GM15510 (cell line): ENCODE data around the gene ANKUB1.

ENCODE experiments used
- POLR2A ChIP-seq: IDR thresholded peaks from 3 replicates; pipeline ENCODE4 v1.6.1; 2011; ENCODE audit warnings: borderline replicate concordance; ENCODE audit not compliant: insufficient read length; ENCODE audit errors: extremely low read depth

Gene ANKUB1

DNA sequence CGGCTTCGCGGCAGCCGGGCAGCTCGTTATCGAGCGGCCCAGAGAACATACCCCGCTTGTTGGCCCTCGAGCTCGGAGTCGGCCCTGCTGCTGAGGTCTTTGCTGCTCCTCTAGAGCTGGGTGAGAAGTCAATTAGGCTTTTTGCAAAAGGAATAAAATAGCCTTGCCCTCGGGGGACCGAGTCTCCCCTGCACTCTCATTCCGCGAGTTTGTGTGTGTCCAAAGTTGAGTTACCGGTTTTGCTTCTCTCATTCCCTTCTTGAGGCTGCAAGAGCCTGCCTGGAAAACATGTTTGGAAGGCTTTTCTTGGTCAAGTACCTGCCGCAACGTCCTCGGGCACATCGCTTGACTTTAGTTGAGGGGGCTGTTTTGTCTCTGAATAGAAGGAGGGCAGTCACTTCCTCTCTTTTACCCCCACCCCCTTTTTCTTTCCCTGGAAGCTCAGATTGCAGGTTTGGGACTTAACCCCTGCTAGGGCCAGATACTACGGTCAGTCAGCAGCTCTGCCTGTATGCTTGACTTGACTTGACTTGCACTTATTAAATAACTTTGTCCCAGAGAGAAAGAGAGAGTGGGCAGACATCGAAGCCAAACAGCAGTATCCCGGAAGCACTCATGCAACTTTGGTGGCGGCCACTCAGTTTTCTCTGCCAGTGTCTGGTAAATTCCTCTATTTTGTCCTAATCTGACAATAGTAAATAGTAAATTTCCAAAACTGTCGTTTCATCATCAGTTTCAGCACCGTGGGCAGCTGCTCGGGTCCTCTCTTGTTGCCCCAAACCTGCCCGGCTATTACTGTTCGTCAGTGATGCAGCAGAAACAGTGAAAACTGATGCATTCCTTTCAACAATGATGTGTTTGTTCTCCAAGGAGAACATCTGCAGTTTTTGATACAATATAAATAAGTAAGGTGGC is 21.3 kb upstream of the ANKUB1 start:
- no peak for TF ChIP-seq POLR2A

DNA sequence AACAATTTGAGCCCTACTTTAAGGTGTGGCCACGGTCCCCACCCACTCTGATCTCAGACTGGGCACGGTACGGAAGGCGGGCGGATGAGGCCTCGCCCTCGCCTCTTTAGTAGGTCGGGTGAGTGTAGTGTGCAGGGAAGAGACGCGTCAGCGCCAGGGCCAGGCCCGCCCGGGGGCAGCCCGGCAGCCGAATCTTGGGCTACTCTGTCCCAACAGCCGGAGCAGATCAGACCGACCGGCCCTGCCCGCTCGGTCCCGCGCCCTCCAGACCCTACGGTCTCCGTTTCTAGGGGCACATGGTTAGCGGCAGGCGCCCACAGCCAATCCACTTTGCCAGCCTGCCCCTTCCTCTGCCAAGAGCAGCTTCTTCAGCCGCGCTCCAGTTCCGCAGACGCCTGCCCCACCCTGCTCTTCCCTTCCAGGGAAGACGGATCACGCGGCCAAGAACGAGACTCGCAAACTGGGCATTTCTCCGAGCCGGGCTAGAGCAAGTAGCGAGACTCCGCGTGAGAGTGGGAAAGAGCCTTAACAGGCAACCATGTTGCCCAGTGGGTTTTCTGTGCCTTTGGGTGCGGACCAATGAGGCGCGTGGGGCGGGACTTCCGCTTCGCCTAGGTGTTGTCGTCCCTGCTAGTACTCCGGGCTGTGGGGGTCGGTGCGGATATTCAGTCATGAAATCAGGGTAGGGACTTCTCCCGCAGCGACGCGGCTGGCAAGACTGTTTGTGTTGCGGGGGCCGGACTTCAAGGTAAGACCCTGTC is 20.4 kb upstream of the ANKUB1 start, which contains the start of gene RNF13:
RNF13 (plus strand) TSS at position 610 of the 761 bp plus-strand sequence. CDS start 32,812 bp downstream, outside the sequence.
- peak; percentile 65 for TF ChIP-seq POLR2A

DNA sequence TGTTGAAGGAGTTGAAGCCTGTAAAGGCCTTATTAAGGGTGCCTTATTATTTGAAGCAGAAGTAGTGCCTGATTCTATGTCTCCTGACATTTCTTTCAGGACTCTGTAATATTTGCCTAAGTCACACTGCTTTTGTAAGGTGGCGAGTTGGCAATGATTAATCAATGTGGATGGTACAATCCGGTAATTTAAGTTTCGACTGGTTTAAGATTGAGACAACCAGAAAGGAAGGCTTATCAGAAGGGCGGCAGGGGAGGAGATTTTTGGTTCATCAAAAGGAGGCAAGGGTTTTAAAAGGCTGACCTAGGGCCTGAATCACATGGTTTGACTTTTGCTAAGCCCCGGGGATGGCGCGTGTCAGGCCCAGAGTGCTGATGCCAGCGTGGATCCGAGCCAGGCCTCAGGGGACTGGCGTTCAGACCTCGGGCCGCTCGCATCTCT is 19.8 kb upstream of the ANKUB1 start:
- TF ChIP-seq POLR2A, result no peak

DNA sequence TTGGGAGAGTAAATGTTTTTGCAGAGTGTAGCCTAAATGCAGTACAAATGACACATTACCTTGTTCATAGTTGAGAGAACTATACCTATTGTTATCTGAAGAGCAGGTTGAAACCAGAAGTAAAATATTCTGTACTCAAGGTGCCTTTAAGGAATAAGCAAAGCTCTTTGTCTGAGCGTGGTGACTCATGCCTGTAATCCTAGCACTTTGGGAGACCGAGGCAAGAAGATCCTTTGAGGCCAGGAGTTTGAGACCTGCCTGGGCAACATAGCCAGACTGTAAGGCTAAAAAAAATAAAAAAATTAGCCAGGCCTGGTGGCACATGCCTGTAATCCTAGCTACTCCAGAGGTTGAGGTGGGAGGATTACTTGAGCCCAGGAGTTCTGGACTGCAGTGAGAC is 18.5 kb upstream of the ANKUB1 start:
- TF ChIP-seq POLR2A, result no peak

DNA sequence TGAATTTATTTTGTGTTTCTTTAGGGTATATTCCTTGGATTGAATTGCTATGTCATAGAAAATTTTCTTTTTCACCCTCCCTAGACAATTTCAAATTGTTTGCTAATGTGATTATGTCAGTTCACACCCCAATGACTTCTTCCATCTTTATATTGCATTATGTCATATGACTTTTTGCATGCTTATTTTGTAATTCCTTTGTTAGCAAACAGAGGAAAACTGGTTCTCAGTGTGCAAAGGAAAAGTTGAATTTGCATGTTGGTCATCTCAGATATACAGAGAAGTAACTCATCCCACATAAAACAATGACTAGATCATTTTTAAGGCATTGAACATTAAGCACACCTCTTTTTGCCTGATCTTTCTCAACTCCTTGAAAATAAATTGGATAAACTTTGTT is 17.3 kb upstream of the ANKUB1 start:
- no peak for TF ChIP-seq POLR2A

DNA sequence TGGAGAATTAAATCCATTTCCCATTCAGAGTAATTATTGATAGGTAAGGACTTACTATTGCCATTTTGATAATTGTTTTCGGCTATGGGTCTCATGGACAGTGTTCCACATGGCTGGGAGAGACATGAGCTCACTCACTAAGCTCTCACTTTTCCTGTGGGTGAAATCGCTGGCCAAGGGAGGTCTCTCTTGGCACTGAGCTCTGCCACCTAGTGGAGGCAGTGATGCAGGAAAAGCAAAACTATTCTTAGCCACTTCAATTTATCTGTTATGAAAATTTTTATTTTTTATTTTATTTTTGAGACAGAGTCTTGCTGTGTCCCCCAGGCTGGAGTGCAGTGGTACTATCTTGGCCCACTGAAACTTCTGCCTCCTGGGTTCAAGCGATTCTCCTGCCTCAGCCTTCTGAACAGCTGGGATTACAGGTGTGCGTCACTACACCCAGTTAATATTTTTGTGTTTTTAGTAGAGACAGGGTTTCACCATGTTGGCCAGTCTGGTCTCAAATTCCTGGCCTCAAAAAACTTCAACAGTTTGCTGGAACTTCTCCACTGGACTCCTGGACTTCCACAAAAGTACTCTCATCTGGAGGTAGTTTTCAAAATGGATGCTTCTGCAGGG is 16.0 kb upstream of the ANKUB1 start:
- no peak for TF ChIP-seq POLR2A

DNA sequence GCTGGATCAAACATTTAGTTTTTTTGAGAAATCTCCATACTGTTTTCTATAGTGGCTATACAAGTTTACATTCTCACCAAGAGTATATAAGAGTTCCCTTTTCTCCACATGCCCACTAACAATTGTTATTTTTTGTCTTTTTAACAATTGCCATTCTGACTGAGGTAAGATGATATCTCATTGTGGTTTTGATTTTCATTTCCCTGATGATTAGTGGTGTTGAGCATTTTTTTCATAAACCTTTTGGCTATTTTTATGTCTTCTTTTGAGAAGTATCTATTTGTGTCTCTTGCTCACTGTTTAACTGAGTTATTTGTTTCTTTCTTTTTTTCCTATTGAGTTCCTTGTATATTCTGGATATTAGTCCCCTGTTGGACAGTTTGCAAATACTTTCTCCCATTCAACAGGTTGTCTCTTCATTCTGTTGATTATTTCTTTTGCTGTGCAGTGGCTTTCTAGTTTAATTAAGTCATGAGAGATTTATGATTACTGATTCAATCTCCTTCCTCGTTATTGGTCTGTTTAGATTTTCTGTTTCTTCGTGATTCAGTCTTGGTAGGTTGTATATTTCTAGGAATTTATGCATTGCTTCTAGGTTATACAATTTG is 13.9 kb upstream of the ANKUB1 start:
- no peak for TF ChIP-seq POLR2A

DNA sequence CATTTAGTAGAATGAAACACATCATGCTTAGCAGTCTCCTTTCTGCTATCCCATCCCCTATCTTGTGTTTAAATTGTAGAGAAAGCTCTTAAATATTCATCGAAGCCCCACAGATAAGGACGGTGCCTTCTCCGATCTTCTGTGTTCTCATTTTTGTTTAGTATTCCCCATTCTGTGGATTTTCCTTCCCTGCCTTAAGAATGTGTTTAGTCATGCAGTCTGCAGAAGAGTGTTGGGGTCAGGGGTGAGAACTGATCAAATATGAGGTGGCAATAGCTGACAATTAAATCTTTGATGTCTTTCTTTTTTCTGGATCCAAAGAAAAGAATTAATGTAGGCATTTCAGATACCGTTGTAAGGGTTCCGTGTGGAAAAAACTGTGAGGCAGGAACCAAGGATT is 9.3 kb upstream of the ANKUB1 start:
- no peak for TF ChIP-seq POLR2A

DNA sequence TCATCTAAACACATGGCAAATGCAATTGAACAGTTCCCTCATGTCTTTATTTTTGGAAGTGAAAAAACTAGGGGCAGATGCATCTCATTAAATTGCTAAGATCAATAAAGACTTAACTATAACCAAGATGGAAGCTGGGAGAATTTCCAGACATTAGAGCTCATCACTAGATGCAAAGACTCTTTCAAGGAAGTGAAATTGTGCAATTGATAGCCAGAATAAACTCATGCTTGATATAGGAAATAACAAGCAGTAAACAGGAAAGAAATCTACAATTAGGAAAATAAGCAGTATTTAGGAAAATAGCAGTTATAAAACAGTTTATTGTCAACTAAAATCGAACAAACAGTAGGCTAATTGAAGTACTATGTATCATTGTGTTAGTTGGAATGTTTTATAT is 8.8 kb upstream of the ANKUB1 start:
- TF ChIP-seq POLR2A, result no peak

DNA sequence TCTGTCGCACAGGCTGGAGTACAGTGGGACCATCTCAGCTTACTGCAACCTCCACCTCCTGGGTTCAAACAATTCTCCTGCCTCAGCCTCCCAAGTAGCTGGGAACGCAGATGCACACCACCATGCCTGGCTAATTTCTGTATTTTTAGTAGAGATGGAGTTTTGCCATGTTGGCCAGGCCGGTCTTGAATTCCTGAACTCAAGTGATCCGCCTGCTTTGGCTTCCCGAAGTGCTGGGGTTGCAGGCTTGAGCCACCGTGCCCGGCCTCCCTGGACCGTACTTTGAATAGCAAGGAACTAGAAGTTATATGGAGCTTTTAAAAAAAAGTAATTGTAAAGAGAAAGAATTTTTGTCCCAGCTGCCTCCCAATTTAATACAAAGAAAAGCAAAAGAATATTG is 8.3 kb upstream of the ANKUB1 start:
- no peak for TF ChIP-seq POLR2A

DNA sequence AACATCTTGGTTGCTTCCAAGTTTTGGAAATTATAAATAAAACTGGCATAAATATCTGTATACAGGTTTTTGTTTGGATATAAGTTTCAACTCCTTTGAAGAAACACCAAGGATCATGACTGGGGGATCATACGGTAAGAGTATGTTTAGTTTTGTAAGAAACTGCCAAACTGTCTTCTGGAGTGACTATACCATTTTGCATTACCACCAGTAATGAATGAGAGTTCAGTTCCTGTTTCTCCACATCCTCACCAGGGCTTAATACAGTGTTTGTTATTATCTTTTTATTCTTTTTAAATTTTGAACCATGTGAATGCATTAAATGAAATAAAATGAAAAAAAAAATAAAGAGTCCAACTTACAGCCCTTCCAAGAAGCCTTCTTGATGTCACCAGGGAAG is 3.7 kb upstream of the ANKUB1 start:
- TF ChIP-seq POLR2A, result no peak

DNA sequence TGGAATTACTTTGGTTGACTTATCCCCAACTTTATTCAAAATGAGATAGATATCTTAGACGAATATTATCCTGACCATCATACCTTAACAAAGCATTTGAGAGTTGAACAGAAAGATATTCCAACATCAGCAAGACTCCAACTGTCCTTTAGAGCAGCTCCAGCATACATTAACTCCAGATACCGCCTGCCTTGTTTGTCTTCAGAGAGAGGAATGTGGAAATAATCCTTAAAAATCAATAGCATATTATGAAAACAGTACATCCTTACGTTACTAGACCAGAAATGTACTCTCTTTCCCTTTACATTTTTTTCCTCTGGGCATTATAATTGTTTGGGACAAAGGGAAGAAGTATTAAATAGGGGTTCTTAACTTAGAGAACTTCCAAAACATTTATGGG is 1.7 kb downstream of the ANKUB1 start:
- no peak for TF ChIP-seq POLR2A

DNA sequence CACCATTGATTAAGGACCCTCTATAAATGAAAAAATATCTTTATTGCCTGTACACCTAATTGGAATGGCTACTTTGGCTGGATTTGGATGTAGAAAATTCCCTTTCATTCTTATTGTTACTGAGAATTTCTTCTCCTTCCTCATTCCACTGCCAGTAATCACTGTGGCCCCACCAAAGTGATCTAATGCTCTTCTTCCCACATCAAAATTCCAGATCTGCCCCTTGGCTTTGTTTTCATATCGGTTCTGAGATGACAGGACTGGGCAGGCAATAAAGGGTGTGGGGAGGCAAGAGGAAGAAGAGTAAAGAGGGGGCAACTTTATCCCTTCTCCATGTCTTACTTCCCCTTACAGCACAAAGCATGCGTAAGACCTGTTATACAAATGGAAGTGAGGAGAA is 2.1 kb downstream of the ANKUB1 start:
- TF ChIP-seq POLR2A, result no peak

DNA sequence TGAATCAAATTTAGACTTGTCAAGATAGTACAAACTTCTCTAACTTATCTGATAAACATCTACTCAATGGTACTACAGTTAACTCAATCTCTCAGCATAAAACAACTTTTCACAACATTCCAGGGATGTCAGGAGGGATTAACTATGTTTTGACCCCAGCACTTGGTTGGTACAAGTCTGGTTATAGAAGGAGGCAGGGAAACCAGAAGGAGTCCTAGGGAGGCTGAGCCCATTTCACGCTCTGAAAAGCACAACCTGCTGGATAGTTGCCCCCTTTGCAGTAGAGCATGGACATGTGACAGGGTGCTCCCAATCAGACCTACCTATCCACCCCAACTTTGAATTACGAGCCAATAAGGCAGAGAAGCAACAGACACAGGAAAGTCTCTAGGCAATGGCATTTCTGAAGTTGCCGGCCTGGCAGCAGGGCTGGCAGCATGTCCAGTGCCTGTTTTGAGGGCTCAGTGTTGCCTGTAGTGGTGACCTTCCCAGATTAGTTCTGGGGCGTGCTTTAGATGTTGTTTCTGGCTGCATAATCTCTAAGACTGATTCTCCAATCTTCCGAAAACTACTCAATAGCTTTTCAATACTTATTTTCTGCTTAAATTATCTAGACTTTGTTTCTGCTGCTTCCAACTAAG is 8.2 kb downstream of the ANKUB1 start:
- no peak for TF ChIP-seq POLR2A
